Measurements from ENCODE around the gene EXOC3.

Gene EXOC3

DNA sequence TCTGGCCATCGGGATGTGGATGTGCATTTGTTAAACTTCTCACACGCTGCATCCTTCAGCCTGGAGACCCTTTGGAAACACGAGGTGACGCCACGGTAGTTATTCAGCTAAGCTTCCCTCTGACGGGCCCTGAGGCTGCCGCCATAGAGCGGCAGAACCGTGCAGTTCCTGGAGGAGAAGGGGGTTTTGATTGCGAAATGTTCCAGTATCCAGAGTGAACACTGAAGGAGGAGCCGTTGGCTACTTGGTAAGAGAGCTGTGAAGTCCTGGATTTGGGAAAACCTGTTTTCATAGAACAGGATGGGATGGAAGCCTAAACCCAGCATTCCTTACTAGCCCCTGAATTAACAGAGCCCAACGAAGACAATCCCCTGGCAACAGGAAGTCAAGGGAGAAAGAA lies 23.0 kb upstream of the EXOC3 start:
- DNase-seq = no peak
- no peak overlapping the region for H3K4me3 ChIP-seq (ENCODE audit: insufficient read depth, low read depth, low read length, poor library complexity, severe bottlenecking)
- H3K36me3 ChIP-seq (ENCODE audit: control insufficient read depth, insufficient read depth, low read length) = no peaks in the 10 kb centered on the region
- H3K4me1 ChIP-seq (ENCODE audit: control insufficient read depth, insufficient read depth, low read length, poor library complexity, severe bottlenecking) = no peaks in the 10 kb centered on the region
- H3K27ac ChIP-seq (ENCODE audit: insufficient read depth, low read length, poor library complexity, severe bottlenecking) = no peak overlapping the region
- no peaks in the 10 kb centered on the region for H3K9me3 ChIP-seq (ENCODE audit: control insufficient read depth, low read length)
- H3K27me3 ChIP-seq (replicated peaks; ENCODE audit: control insufficient read depth, insufficient read depth, low read length, poor library complexity, severe bottlenecking) = no peaks in the 10 kb centered on the region

DNA sequence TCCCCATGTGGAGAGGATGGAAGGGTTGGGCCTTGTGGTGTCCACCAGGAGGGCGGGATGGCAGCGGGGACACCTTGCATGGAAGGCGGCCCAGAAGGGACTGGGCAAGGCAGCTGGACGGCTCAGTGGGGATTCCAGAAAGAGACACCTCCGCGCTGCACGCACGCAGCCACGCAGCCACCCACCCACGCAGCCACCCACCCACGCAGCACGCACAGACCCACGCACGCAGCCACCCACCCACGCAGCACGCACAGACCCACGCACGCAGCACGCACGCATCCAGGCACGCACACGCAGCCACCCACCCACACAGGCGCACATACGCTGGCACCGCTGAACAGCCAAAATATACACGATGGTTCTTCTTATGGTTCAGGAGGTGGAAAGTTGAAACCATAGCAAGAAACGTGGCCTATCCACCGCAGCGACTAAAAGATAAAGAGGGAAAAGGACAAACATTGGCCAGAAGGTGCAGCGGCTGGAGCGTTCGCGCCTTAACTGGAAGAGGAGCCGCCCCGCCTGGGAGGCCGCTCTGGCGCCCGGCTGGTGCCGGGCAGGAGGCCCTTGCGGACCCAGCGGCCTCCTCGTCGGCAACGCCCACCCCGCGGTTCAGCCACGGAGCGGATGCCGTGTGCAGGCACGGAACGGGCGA lies 22.2 kb upstream of the EXOC3 start:
- Histone ChIP-seq H3K27ac (ENCODE audit: insufficient read depth, low read length, poor library complexity, severe bottlenecking) (no peak overlapping the region), H3K4me1 (ENCODE audit: control insufficient read depth, insufficient read depth, low read length, poor library complexity, severe bottlenecking) (no peaks in the 10 kb centered on the region), H3K36me3 (ENCODE audit: control insufficient read depth, insufficient read depth, low read length) (no peaks in the 10 kb centered on the region), H3K4me3 (ENCODE audit: insufficient read depth, low read depth, low read length, poor library complexity, severe bottlenecking) (no peak overlapping the region), H3K9me3 (ENCODE audit: control insufficient read depth, low read length) (no peaks in the 10 kb centered on the region), H3K27me3 (replicated peaks; ENCODE audit: control insufficient read depth, insufficient read depth, low read length, poor library complexity, severe bottlenecking) (no peaks in the 10 kb centered on the region)
- no peak for DNase-seq

DNA sequence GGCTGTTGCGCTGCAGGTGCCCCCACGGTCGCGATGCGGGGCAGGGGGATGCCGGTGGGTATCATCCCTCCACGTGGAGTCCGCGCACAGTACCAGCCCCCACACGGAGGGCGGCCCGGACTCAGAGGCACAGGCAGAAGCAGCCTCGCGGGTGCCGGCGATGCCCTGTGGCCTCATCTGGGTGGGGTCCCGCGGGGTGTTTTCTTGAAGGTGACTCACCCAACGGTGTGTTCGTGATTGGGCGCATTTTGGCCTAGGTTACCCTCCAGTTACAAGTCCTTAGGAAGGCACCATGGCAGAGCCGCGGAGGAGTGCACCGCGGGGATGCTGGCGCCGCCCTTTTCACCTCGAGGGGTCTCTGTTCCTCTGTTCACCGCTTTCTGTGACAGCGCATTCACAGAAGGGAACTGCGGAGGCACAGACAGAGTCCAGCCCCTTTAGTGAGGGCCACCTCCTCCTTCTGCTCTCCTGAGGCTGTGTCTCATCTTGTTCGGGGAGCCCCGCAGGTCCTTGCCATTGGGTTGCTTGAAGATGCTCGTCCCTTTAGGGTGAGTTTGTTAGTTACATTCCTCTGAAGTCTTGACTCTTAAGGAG lies 21.6 kb upstream of the EXOC3 start:
- DNase-seq = no peak
- Histone ChIP-seq H3K9me3 (ENCODE audit: control insufficient read depth, low read length) (no peaks in the 10 kb centered on the region), H3K27ac (ENCODE audit: insufficient read depth, low read length, poor library complexity, severe bottlenecking) (no peak overlapping the region), H3K4me3 (ENCODE audit: insufficient read depth, low read depth, low read length, poor library complexity, severe bottlenecking) (no peak overlapping the region), H3K4me1 (ENCODE audit: control insufficient read depth, insufficient read depth, low read length, poor library complexity, severe bottlenecking) (no peaks in the 10 kb centered on the region), H3K36me3 (ENCODE audit: control insufficient read depth, insufficient read depth, low read length) (no peaks in the 10 kb centered on the region), H3K27me3 (replicated peaks; ENCODE audit: control insufficient read depth, insufficient read depth, low read length, poor library complexity, severe bottlenecking) (no peaks in the 10 kb centered on the region)

DNA sequence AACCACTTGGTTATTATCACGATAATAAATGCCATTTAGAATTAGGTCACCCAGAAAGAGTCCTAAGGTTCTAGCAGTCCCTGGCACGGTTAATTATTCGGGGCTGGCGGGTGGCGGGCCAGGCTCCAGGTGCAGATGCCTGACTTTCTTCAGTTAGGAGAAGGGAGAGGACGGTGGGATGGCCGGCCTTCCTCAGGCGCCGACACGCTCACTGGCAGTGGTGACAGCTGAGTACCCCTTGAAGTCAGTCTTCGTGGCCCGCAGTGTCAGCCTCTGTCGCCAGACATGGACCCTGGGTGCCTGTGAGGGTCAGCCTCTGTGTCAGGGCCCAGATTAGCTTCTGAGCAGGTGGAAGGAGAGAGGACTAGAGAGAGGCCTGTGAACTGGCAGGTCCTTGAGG lies 21.1 kb upstream of the EXOC3 start:
- Histone ChIP-seq H3K36me3 (ENCODE audit: control insufficient read depth, insufficient read depth, low read length) (no peaks in the 10 kb centered on the region), H3K9me3 (ENCODE audit: control insufficient read depth, low read length) (no peaks in the 10 kb centered on the region), H3K27ac (ENCODE audit: insufficient read depth, low read length, poor library complexity, severe bottlenecking) (no peak overlapping the region), H3K4me1 (ENCODE audit: control insufficient read depth, insufficient read depth, low read length, poor library complexity, severe bottlenecking) (no peaks in the 10 kb centered on the region), H3K4me3 (ENCODE audit: insufficient read depth, low read depth, low read length, poor library complexity, severe bottlenecking) (no peak overlapping the region), H3K27me3 (replicated peaks; ENCODE audit: control insufficient read depth, insufficient read depth, low read length, poor library complexity, severe bottlenecking) (no peaks in the 10 kb centered on the region)
- no peak for DNase-seq

DNA sequence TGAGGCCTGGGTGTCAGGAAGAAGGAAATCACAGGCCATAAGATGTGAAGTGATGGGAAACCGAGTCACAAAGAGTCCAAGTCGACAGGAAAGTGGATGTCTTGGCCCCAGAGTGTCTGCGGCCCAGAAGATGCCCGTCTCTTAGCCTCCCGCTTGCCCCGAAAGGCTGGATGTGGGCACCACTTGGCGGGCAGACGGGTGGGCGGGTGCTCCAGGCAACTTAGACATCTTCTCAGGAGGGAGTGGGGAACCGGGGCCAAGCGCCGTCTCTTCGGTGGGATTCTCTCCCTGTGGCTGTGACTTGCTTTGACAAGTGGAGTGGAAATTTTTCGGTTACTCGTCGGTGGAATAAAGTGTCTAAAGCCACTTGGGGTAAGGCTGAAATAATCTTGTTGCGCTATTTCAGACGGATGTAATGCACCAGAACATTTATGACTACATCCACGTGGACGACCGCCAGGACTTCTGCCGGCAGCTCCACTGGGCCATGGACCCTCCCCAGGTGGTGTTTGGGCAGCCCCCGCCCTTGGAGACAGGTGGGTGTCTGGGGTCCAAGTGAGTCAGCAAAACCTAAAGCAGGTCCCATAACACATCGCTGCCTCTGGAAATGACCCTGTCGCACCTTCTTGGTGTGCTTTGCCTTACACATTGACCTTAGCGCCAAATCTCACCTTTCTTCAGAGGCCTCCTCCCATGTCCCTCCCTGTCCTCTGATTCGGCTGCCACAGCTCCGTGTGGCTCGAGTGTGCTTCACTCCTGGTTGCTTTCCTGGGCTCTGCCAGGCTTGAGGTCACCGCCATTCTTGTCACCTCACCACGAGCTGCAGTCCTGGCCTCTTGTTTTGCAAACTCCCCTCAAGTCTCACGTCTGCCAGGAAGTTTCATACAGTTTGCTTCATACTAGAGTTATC lies 20.4 kb upstream of the EXOC3 start:
- H3K9me3 ChIP-seq (ENCODE audit: control insufficient read depth, low read length) = no peaks in the 10 kb centered on the region
- H3K4me3 ChIP-seq (ENCODE audit: insufficient read depth, low read depth, low read length, poor library complexity, severe bottlenecking) = no peak overlapping the region
- no peaks in the 10 kb centered on the region for H3K27me3 ChIP-seq (replicated peaks; ENCODE audit: control insufficient read depth, insufficient read depth, low read length, poor library complexity, severe bottlenecking)
- no peak for DNase-seq
- H3K27ac ChIP-seq (ENCODE audit: insufficient read depth, low read length, poor library complexity, severe bottlenecking) = no peak overlapping the region
- no peaks in the 10 kb centered on the region for H3K36me3 ChIP-seq (ENCODE audit: control insufficient read depth, insufficient read depth, low read length)
- no peaks in the 10 kb centered on the region for H3K4me1 ChIP-seq (ENCODE audit: control insufficient read depth, insufficient read depth, low read length, poor library complexity, severe bottlenecking)

DNA sequence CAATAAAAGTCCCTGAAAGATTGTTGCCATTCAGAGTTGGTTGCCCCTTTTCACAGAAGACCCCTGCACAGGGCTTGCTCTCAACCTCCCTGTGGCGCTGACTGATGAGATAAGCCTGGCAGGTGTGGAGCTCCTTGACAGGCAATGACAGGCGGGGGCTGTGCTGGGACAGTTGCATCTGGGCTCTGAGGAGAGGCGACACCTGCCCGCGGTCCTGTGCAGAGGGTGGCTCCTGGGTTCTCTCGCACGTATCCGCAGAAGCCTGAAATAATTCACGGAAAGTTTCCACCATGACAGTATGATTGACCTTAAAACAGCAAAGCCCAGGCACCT lies 19.8 kb upstream of the EXOC3 start:
- H3K9me3 ChIP-seq (ENCODE audit: control insufficient read depth, low read length) = no peaks in the 10 kb centered on the region
- H3K4me3 ChIP-seq (ENCODE audit: insufficient read depth, low read depth, low read length, poor library complexity, severe bottlenecking) = no peak overlapping the region
- no peaks in the 10 kb centered on the region for H3K4me1 ChIP-seq (ENCODE audit: control insufficient read depth, insufficient read depth, low read length, poor library complexity, severe bottlenecking)
- no peaks in the 10 kb centered on the region for H3K36me3 ChIP-seq (ENCODE audit: control insufficient read depth, insufficient read depth, low read length)
- H3K27me3 ChIP-seq (replicated peaks; ENCODE audit: control insufficient read depth, insufficient read depth, low read length, poor library complexity, severe bottlenecking) = no peaks in the 10 kb centered on the region
- no peak overlapping the region for H3K27ac ChIP-seq (ENCODE audit: insufficient read depth, low read length, poor library complexity, severe bottlenecking)
- DNase-seq = no peak

DNA sequence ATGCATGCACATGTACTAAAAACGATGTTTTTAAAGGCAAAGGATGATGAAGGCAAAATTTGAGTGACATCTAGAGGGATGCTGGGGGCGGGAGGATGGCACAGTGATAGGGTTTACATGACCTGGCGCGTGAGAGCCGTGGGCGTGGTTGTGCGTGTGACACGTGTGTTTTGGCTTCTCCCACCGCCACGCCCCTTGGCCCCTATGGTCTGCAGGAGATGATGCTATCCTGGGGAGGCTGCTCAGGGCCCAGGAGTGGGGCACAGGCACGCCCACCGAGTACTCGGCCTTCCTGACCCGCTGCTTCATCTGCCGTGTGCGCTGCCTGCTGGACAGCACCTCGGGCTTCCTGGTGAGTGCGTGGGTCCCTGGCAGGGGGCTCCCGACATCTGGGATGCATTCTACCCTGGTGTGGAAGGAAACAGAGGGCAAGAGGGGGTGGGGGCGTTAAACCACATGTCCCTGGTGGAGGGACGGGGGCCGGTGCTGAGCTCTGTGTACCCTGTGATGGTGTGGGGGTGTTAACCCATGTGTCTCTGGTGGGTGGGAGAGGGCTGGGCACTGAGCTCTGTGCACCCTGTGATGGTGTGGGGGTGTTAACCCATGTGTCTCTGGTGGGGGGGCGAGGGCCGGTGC lies 19.2 kb upstream of the EXOC3 start:
- no peak overlapping the region for H3K4me3 ChIP-seq (ENCODE audit: insufficient read depth, low read depth, low read length, poor library complexity, severe bottlenecking)
- no peaks in the 10 kb centered on the region for H3K4me1 ChIP-seq (ENCODE audit: control insufficient read depth, insufficient read depth, low read length, poor library complexity, severe bottlenecking)
- H3K27ac ChIP-seq (ENCODE audit: insufficient read depth, low read length, poor library complexity, severe bottlenecking) = no peak overlapping the region
- H3K27me3 ChIP-seq (replicated peaks; ENCODE audit: control insufficient read depth, insufficient read depth, low read length, poor library complexity, severe bottlenecking) = no peaks in the 10 kb centered on the region
- H3K36me3 ChIP-seq (ENCODE audit: control insufficient read depth, insufficient read depth, low read length) = no peaks in the 10 kb centered on the region
- no peak for DNase-seq
- no peaks in the 10 kb centered on the region for H3K9me3 ChIP-seq (ENCODE audit: control insufficient read depth, low read length)

DNA sequence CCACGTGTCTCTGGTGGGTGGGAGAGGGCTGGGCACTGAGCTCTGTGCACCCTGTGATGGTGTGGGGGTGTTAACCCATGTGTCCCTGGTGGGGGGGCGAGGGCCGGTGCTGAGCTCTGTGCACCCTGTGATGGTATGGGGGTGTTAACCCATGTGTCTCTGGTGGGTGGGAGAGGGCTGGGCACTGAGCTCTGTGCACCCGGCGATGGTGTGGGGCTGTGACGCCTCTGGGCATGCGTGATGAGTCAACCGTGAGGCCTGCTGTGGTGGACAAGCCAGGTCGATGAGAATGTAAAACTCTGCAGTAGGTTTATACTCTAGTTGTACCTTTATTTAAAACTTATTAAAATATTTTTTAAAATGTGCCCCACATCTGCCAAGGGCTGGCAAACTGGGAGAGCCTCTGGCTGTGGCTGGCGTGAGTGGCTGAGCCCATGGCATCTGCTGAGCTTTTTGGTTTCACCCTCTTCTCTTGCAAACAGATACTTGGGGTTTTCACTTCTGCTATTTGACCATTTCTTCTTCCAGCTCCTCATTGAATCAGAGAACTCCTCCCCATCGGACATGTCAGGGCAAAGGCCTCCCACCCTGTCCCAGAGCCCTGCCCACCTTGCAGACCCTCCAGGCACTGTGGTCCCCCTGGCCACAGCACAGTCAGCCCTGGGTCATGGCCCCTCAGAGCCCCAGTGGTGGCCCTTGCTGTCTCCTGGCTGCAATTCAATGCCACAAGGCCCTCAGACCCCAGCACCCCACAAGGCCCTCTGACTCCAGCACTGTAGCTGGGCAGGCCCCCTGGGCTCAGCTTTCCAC lies 18.5 kb upstream of the EXOC3 start:
- Histone ChIP-seq H3K36me3 (ENCODE audit: control insufficient read depth, insufficient read depth, low read length) (no peaks in the 10 kb centered on the region), H3K27me3 (replicated peaks; ENCODE audit: control insufficient read depth, insufficient read depth, low read length, poor library complexity, severe bottlenecking) (no peaks in the 10 kb centered on the region), H3K9me3 (ENCODE audit: control insufficient read depth, low read length) (no peaks in the 10 kb centered on the region), H3K27ac (ENCODE audit: insufficient read depth, low read length, poor library complexity, severe bottlenecking) (no peak overlapping the region), H3K4me1 (ENCODE audit: control insufficient read depth, insufficient read depth, low read length, poor library complexity, severe bottlenecking) (no peaks in the 10 kb centered on the region), H3K4me3 (ENCODE audit: insufficient read depth, low read depth, low read length, poor library complexity, severe bottlenecking) (no peak overlapping the region)
- DNase-seq = no peak

DNA sequence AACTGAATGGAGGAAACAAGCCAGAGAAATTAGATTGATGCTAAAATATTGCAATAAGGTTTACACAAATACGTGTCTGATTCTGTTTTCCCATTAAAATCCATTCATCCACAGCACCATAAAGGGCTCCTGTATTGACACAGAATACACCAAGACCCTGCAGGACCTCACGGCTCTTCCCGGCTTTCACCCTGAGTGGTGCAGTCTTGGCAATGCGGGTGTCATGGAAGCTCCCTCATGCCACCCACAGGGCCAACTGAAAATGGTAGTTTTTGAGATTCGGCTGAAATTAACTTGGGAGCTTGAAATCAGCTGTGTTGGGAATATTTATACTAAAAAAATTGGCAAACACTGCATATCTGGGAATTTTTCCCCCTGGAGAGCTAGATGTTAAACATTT lies 17.3 kb upstream of the EXOC3 start:
- Histone ChIP-seq H3K4me1 (ENCODE audit: control insufficient read depth, insufficient read depth, low read length, poor library complexity, severe bottlenecking) (no peaks in the 10 kb centered on the region), H3K36me3 (ENCODE audit: control insufficient read depth, insufficient read depth, low read length) (no peaks in the 10 kb centered on the region), H3K4me3 (ENCODE audit: insufficient read depth, low read depth, low read length, poor library complexity, severe bottlenecking) (no peak overlapping the region), H3K27ac (ENCODE audit: insufficient read depth, low read length, poor library complexity, severe bottlenecking) (no peak overlapping the region), H3K27me3 (replicated peaks; ENCODE audit: control insufficient read depth, insufficient read depth, low read length, poor library complexity, severe bottlenecking) (no peaks in the 10 kb centered on the region), H3K9me3 (ENCODE audit: control insufficient read depth, low read length) (no peaks in the 10 kb centered on the region)
- DNase-seq = no peak

Data from effector memory CD4-positive, alpha-beta T cell (primary cell).